ENCODE data around the gene NFKBIE. TPM values are rescaled to one million over a fixed set of nuclear protein-coding genes. Genes with fewer than 3 reads are reported as not detected.

Gene NFKBIE
- total and polyA plus RNA-seq, 4 donors, result 3.5 to 15.8 (median 12.9) TPM

- WGBS (ENCODE audit: insufficient coverage), result 0% methylated on average over 2 of the region's 5 CpGs
- Histone ChIP-seq H3K36me3 (ENCODE audit: control insufficient read depth, insufficient read depth, low read length) (peaks cover 7% of the 10 kb centered on the region), H3K27ac (ENCODE audit: low read depth, low read length) (peak overlapping the region; percentile 75), H3K9me3 (ENCODE audit: control insufficient read depth, insufficient read depth, low read length) (no peaks in the 10 kb centered on the region), H3K4me3 (ENCODE audit: low read depth, low read length) (no peak overlapping the region), H3K4me1 (ENCODE audit: control insufficient read depth, insufficient read depth, low read length) (peaks cover 53% of the 10 kb centered on the region), H3K27me3 (ENCODE audit: control insufficient read depth, insufficient read depth, low read length) (no peaks in the 10 kb centered on the region)
- peak in 4 of 6 donors; percentile 47 to 93 (median 75) for DNase-seq (ENCODE audit: low read depth in 4 of 6, low spot score in 6 of 6)
Measured at GRCh38 chr6:44268095-44268628, 2.8 kb upstream of the NFKBIE start.

GRCh38 chr6:44267252-44267651, 1.9 kb upstream of the NFKBIE start:
- Histone ChIP-seq H3K27ac (ENCODE audit: low read depth, low read length) (no peak overlapping the region), H3K4me1 (ENCODE audit: control insufficient read depth, insufficient read depth, low read length) (peaks cover 60% of the 10 kb centered on the region), H3K4me3 (ENCODE audit: low read depth, low read length) (no peak overlapping the region), H3K36me3 (ENCODE audit: control insufficient read depth, insufficient read depth, low read length) (peaks cover 9% of the 10 kb centered on the region), H3K27me3 (ENCODE audit: control insufficient read depth, insufficient read depth, low read length) (no peaks in the 10 kb centered on the region), H3K9me3 (ENCODE audit: control insufficient read depth, insufficient read depth, low read length) (no peaks in the 10 kb centered on the region)
- DNase-seq (ENCODE audit: low read depth in 4 of 6, low spot score in 6 of 6), result no peak
- 67% methylated on average over 3 of the region's 10 CpGs for WGBS (ENCODE audit: insufficient coverage)

GRCh38 chr6:44266347-44266746, 996 bp upstream of the NFKBIE start:
- 79% methylated on average over 3 of the region's 3 CpGs for WGBS (ENCODE audit: insufficient coverage)
- Histone ChIP-seq H3K27me3 (ENCODE audit: control insufficient read depth, insufficient read depth, low read length) (no peaks in the 10 kb centered on the region), H3K27ac (ENCODE audit: low read depth, low read length) (no peak overlapping the region)

GRCh38 chr6:44265722-44266233, 427 bp upstream of the NFKBIE start:
- 69% methylated on average over 13 of the region's 17 CpGs for WGBS (ENCODE audit: insufficient coverage)
- Histone ChIP-seq H3K27me3 (ENCODE audit: control insufficient read depth, insufficient read depth, low read length) (no peaks in the 10 kb centered on the region), H3K27ac (ENCODE audit: low read depth, low read length) (no peak overlapping the region), H3K9me3 (ENCODE audit: control insufficient read depth, insufficient read depth, low read length) (no peaks in the 10 kb centered on the region), H3K36me3 (ENCODE audit: control insufficient read depth, insufficient read depth, low read length) (peaks cover 16% of the 10 kb centered on the region), H3K4me3 (ENCODE audit: low read depth, low read length) (peak overlapping the region; percentile 85), H3K4me1 (ENCODE audit: control insufficient read depth, insufficient read depth, low read length) (peaks cover 50% of the 10 kb centered on the region)
- DNase-seq (ENCODE audit: low read depth in 4 of 6, low spot score in 6 of 6), result no peak

More at GRCh38 chr6:44266347-44266746, 996 bp upstream of the NFKBIE start:
- DNase-seq (ENCODE audit: low read depth in 4 of 6, low spot score in 6 of 6), result no peak
- H3K36me3 ChIP-seq (ENCODE audit: control insufficient read depth, insufficient read depth, low read length), result peaks cover 14% of the 10 kb centered on the region
- no peak overlapping the region for H3K4me3 ChIP-seq (ENCODE audit: low read depth, low read length)
- peaks cover 54% of the 10 kb centered on the region for H3K4me1 ChIP-seq (ENCODE audit: control insufficient read depth, insufficient read depth, low read length)
- no peaks in the 10 kb centered on the region for H3K9me3 ChIP-seq (ENCODE audit: control insufficient read depth, insufficient read depth, low read length)

- no peaks in the 10 kb centered on the region for H3K27me3 ChIP-seq (ENCODE audit: control insufficient read depth, insufficient read depth, low read length)
- peaks cover 45% of the 10 kb centered on the region for H3K4me1 ChIP-seq (ENCODE audit: control insufficient read depth, insufficient read depth, low read length)
- H3K27ac ChIP-seq (ENCODE audit: low read depth, low read length), result peak overlapping the region; percentile 85
- H3K4me3 ChIP-seq (ENCODE audit: low read depth, low read length), result peak overlapping the region; percentile 85
- no peak for DNase-seq (ENCODE audit: low read depth in 4 of 6, low spot score in 6 of 6)
- no peaks in the 10 kb centered on the region for H3K9me3 ChIP-seq (ENCODE audit: control insufficient read depth, insufficient read depth, low read length)
- 39% methylated on average over 3 of the region's 13 CpGs for WGBS (ENCODE audit: insufficient coverage)
- peaks cover 29% of the 10 kb centered on the region for H3K36me3 ChIP-seq (ENCODE audit: control insufficient read depth, insufficient read depth, low read length)
Measured at GRCh38 chr6:44264154-44265006, 971 bp downstream of the NFKBIE start.

GRCh38 chr6:44263354-44264100, 1.8 kb downstream of the NFKBIE start:
- DNase-seq (ENCODE audit: low read depth in 4 of 6, low spot score in 6 of 6), result no peak
- WGBS (ENCODE audit: insufficient coverage), result 61% methylated on average over 7 of the region's 9 CpGs
- H3K27ac ChIP-seq (ENCODE audit: low read depth, low read length), result no peak overlapping the region

GRCh38 chr6:44262467-44263353, 2.6 kb downstream of the NFKBIE start:
- no peaks in the 10 kb centered on the region for H3K9me3 ChIP-seq (ENCODE audit: control insufficient read depth, insufficient read depth, low read length)
- H3K4me1 ChIP-seq (ENCODE audit: control insufficient read depth, insufficient read depth, low read length), result peaks cover 42% of the 10 kb centered on the region
- peaks cover 34% of the 10 kb centered on the region for H3K36me3 ChIP-seq (ENCODE audit: control insufficient read depth, insufficient read depth, low read length)
- 76% methylated on average over 4 of the region's 7 CpGs for WGBS (ENCODE audit: insufficient coverage)
- no peak for DNase-seq (ENCODE audit: low read depth in 4 of 6, low spot score in 6 of 6)
- H3K4me3 ChIP-seq (ENCODE audit: low read depth, low read length), result peak overlapping the region; percentile 85
- no peaks in the 10 kb centered on the region for H3K27me3 ChIP-seq (ENCODE audit: control insufficient read depth, insufficient read depth, low read length)
- no peak overlapping the region for H3K27ac ChIP-seq (ENCODE audit: low read depth, low read length)

More at GRCh38 chr6:44263354-44264100, 1.8 kb downstream of the NFKBIE start:
- peaks cover 41% of the 10 kb centered on the region for H3K4me1 ChIP-seq (ENCODE audit: control insufficient read depth, insufficient read depth, low read length)
- no peaks in the 10 kb centered on the region for H3K9me3 ChIP-seq (ENCODE audit: control insufficient read depth, insufficient read depth, low read length)
- no peaks in the 10 kb centered on the region for H3K27me3 ChIP-seq (ENCODE audit: control insufficient read depth, insufficient read depth, low read length)
- peaks cover 34% of the 10 kb centered on the region for H3K36me3 ChIP-seq (ENCODE audit: control insufficient read depth, insufficient read depth, low read length)
- peak overlapping the region; percentile 85 for H3K4me3 ChIP-seq (ENCODE audit: low read depth, low read length)

GRCh38 chr6:44261581-44261980, 3.8 kb downstream of the NFKBIE start:
- Histone ChIP-seq H3K36me3 (ENCODE audit: control insufficient read depth, insufficient read depth, low read length) (peaks cover 37% of the 10 kb centered on the region), H3K9me3 (ENCODE audit: control insufficient read depth, insufficient read depth, low read length) (no peaks in the 10 kb centered on the region), H3K27ac (ENCODE audit: low read depth, low read length) (no peak overlapping the region), H3K4me1 (ENCODE audit: control insufficient read depth, insufficient read depth, low read length) (peaks cover 48% of the 10 kb centered on the region), H3K27me3 (ENCODE audit: control insufficient read depth, insufficient read depth, low read length) (no peaks in the 10 kb centered on the region), H3K4me3 (ENCODE audit: low read depth, low read length) (no peak overlapping the region)
- DNase-seq (ENCODE audit: low read depth in 4 of 6, low spot score in 6 of 6), result no peak
- WGBS (ENCODE audit: insufficient coverage), result 94% methylated on average over 8 of the region's 8 CpGs

All from spinal cord (tissue), 10 donors.